T-helper 1 cell treated with Interleukin-12 subunit alpha and Interleukin-12 subunit beta and Interleukin-4 antibody, amounts not matched to agents 30 μg/mL and 1 μg/mL, for 36 hours (primary cell): ENCODE data around the gene ORAI1.
"Not testable (repeated sequence)": the region's sequence is repeated elsewhere in the genome, so short reads cannot be mapped to it uniquely, and the experiment has no call there.

ENCODE experiments used
- H3K27ac Mint-ChIP-seq: one replicate; pipeline ENCODE4 v1.8.0; 2021; ENCODE audit warnings: mild to moderate bottlenecking, mixed read lengths
- H3K27me3 Mint-ChIP-seq: one replicate; pipeline ENCODE4 v1.8.0; 2021; ENCODE audit warnings: low read depth, mixed read lengths
- H3K36me3 Mint-ChIP-seq: one replicate; pipeline ENCODE4 v1.8.0; 2021; ENCODE audit warnings: low read depth, mixed read lengths
- H3K4me1 Mint-ChIP-seq: one replicate; pipeline ENCODE4 v1.8.0; 2021; ENCODE audit warnings: low read depth, mixed read lengths
- H3K4me3 Mint-ChIP-seq: one replicate; pipeline ENCODE4 v1.8.0; 2021; ENCODE audit warnings: mild to moderate bottlenecking, moderate library complexity, mixed read lengths
- H3K9me3 Mint-ChIP-seq: one replicate; pipeline ENCODE4 v1.8.0; 2021; ENCODE audit warnings: mixed read lengths

Gene ORAI1

DNA sequence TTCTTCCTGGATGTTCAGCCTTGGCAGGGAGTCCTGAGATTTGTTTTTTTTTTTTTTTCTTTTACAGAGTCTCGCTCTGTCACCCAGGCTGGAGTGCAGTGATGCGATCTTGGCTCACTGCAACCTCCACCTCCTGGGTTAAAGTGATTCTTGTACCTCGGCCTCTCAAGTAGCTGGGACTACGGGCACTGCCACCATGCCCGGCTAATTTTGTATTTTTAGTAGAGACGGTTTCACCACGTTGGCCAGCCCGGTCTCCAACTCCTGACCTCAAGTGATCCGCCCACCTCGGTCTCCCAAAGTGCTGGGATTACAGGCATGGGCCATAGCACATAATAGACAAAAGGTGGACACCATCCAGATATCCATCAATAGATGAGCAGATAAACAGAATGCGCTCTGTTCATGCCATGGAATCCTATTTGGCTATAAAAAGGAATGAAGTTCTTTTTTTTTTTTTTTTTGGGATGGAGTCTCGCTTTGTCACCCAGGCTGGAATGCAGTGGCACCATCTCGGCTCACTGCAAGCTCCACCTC is 53.4 kb downstream of the ORAI1 start:
- not testable (repeated sequence) for H3K4me3 Mint-ChIP-seq, H3K36me3 Mint-ChIP-seq, H3K27ac Mint-ChIP-seq, H3K27me3 Mint-ChIP-seq, H3K9me3 Mint-ChIP-seq
- peaks cover 14% of the 10 kb centered on the region for H3K4me1 Mint-ChIP-seq

DNA sequence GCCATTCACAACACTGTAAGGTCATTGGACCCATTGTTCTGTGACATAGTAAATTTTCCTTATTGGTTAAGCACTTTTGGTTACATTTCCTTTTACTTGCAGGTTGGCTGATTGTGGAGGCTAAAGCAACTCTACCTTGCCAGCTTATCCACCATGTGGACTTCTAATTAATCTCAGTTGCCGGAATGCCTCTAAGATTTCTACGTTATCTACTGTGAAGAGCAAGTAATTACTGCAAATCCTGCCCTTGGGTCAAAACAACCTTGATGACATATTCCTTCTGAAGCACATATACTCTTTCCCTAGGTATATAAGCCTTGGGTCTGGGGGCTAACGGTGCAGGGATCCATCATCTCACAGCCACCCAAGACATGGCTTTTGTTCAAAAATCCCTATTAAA is 62.6 kb downstream of the ORAI1 start:
- H3K4me3 Mint-ChIP-seq, result no peak overlapping the region
- no peaks in the 10 kb centered on the region for H3K9me3 Mint-ChIP-seq
- H3K4me1 Mint-ChIP-seq, result peaks cover 6% of the 10 kb centered on the region
- no peak overlapping the region for H3K27ac Mint-ChIP-seq
- no peaks in the 10 kb centered on the region for H3K27me3 Mint-ChIP-seq
- H3K36me3 Mint-ChIP-seq, result peaks cover 3% of the 10 kb centered on the region

DNA sequence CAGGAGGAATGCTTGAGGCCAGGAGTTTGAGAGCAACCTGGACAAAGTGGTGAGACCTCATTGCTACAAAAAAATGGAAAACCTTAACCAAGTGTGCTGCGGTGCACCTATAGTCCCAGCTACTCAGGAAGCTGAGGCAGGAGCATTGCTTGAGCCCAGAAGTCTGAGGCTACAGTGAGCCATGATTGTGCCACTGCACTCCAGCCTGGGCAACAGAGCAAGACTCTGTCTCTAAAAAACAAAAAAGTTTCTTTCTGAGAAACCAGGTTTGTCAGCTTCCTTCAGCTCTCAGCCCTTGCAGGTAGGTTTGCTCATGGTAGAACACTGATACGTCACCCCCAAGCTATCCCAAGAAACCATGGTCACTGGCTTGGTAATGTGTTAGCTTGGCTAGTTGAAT is 63.1 kb downstream of the ORAI1 start:
- peaks cover 6% of the 10 kb centered on the region for H3K4me1 Mint-ChIP-seq
- H3K4me3 Mint-ChIP-seq, result no peak overlapping the region
- no peaks in the 10 kb centered on the region for H3K27me3 Mint-ChIP-seq
- H3K9me3 Mint-ChIP-seq, result no peaks in the 10 kb centered on the region
- no peak overlapping the region for H3K27ac Mint-ChIP-seq
- H3K36me3 Mint-ChIP-seq, result peaks cover 3% of the 10 kb centered on the region
